ENCODE data around the gene CCNE1.
"Not testable (repeated sequence)": the region's sequence is repeated elsewhere in the genome, so short reads cannot be mapped to it uniquely, and the experiment has no call there.

The CCNE1 gene

DNA sequence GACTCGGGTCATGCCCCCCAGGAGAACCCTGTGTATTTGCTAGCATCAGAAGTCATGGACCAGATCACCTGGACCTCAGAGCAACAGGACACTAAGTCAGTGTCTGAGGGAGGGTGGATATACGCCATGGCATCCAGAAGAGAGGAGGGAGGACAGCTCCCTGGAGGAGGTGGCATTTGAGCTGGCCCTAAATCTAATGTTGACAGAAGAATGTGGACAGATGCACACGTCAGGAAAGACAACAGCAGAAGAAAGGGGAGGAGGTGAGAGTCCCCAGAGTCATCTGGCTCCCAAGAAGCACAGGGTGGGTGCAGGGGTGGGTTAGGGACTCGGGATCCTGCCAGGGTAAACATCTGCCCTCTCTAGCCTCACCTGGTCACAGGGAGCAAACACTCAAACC lies 24.5 kb upstream of the CCNE1 start:
- DNase-seq (ENCODE audit: low read depth), result no peak

DNA sequence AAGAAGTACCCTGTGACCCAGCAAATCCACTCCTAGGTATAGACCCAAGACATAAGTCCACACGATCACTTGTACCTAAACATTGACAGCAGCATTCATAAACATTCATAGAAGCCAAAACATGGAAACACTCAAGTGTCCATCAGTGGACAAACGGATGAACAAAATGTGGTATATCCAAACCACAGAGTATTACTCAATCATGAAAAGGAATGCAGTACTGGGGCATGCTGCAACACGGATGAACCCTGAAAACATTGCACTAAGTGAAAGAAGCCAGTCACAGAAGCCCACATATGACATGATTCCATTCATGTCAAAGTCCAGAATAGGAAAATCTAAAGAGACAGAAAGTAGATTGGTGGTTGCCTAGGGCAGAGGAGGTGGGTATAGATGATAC lies 22.8 kb upstream of the CCNE1 start:
- no peak for DNase-seq (ENCODE audit: low read depth)

DNA sequence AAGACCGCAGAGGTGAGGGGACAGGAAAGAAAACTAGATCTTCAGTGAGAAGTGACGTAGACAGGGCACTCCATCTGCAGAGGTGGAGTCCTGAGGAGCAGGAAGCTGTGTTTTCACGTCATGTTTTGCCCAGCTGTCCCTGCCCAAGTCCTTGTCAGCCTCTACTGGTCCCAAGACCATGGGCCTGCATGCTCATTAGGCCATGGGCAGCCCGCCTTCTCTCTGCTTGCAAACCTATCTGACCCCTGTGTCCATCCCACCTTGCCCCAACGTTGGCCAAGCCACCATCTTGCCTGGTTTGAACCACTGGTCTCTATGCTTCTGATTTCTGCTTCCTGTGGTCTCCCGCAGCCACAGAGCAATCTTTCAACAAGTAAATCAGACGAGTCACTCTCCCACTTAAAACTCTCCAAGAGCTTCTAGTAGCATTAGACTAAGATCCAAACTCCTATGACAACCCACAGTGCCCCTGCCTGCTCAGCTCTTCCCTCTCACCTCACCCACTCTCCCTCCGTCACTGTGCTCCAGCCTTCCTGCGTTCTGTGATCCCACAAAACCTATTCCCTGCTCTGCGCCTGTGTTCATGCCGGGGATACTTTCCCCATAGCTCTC lies 18.6 kb upstream of the CCNE1 start:
- DNase-seq (ENCODE audit: low read depth), result no peak

DNA sequence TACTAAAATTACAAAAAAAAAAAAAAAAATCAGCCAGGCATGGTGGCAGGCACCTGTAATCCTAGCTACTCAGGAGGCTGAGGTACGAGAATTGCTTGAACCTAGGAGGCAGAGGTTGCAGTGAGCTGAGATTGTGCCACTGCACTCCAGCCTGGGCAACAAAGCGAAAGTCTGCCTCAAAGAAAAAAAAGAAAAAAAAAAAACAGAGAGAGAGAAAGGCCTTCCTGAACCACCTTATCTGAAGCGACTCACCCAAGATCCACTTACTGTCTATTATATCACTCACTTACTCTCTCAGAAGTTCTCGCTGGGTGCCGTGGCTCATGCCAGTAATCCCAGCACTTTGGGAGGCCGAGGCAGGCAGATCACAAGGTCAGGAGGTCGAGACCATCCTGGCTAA lies 17.3 kb upstream of the CCNE1 start:
- DNase-seq (ENCODE audit: low read depth), result not testable (repeated sequence)

DNA sequence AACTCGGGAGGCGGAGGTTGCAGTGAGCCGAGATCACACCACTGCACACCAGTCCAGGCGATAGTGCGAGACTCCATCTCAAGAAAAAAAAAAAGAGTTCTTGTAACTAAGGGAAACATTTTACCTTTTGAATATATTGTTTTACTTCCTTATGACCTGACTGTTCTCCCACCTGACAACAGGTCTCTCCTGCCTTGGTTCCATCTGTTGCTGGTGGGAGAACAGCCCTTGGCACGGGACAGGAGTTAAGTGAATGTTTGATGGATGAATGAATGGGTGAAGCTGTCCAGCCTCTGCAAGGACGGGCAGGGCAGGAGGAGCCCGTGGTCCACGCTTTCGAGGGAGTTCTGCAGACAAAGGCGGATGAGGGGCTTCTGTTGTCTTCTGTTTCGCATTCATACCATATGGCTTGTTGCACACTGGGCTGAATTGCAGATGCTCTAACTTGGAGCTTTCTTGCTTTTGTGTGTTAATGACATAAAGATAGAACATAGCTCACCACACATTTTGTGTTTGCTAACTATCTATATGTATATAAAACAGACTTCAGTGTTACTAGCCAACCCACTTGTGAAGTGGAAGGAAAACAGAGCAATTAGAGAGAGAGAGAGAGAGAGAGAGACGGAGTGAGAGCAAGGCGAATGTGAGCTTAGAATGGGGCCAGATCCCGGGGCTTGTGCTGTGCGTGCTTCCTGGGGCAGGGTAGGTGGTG lies 16.2 kb upstream of the CCNE1 start:
- no peak for DNase-seq (ENCODE audit: low read depth)

DNA sequence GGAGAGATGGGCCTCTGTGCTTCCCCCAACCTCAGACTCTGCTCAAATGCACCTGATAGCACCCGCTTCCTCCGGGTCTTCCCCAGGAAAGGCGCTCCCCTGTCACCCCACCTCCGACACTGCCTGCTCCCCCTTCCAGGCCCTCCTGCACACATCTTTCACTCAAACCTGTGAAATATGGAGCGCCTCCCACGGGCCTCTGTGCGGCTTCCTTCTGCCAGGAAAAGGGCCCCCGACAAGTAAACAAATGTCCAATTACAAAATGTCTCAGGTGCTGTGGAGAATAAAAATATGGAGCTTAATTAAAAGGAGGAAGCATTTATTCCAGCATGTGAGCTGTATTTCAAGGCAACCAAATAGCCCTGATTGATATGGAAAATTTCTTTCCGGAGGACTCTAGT lies 15.6 kb upstream of the CCNE1 start:
- no peak for DNase-seq (ENCODE audit: low read depth)

DNA sequence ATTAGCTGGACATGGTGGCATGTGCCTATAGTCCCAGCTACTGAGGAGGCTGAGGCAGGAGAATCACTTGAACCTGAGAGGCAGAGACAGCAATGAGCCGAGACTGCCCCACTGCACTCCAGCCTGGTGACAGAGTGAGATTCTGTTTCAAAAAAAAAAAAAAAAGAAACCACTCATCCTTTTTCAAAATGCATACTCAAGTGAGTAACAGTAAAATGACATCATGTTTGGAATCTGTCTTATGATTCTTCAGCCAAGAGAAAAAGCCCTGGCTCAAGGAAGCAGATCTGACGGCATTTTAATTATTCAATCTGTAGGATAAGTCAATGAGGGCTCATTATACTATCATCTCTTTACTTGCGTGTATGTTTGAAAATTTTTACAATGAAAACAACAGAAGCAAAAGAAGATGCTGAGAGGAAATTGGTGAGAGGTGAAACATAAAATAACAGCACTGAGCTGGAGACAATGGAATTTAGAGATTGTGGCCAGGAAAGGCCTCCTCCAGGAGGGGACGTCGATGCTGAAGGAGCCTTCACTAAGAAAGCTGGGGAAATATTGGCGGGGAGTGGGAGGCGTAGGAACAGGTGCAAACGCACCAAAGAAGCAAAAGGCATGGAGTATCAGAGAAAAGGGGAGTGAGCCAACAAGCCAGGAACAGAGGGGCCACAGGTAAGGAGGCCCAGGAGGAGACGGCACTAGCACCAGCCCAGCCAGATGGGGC lies 12.9 kb upstream of the CCNE1 start:
- no peak for DNase-seq (ENCODE audit: low read depth)

DNA sequence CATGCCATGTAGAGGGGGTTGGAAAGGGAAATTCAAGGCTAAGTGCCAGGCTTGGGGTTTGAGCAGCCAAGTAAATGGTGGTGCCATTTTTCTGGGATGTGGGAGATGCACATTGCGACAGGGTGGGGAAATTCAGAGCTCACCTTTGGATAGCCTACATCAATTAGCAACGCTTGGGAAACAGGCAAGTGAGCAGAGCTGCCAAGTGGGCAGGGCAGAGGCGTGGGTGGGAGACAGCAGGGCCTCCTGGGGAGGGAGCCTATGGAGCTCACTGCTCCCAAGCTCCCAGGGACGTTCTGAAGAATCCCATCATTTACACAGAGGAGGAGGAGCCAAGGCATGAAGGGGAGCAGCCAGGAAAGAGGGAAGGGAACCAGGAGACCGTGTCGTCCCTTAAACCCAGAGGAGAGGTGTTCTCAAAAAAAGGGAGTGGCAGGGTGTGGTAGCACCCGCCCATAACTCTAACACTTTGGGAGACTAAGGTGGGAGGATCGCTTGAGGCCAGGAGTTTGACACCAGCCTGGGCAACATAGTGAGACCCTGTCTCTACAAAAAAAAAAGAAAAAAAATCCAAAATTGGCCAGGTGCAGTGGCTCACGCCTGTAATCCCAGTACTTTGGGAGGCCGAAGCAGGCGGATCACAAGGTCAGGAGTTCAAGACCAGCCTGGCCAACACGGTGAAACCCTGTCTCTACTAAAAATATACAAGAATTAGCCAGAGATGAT lies 11.5 kb upstream of the CCNE1 start:
- DNase-seq (ENCODE audit: low read depth), result no peak

DNA sequence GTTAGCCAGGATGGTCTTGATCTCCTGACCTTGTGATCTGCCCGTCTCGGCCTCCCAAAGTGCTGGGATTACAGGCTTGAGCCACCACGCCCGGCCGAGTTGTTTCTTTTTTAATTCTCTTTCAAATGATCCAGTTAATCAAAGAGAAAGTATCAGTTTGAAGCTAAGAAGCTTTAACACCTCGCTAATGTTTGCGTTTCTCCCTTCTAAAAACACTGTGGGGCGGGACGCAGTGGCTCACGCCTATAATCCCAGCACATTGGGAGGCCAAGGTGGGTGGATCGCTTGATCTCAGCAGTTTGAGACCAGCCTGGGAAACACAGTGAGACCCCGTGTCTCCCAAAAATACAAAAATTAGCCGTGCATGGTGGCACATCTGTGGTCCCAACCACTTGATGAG lies 7.8 kb upstream of the CCNE1 start:
- not testable (repeated sequence) for DNase-seq (ENCODE audit: low read depth)

DNA sequence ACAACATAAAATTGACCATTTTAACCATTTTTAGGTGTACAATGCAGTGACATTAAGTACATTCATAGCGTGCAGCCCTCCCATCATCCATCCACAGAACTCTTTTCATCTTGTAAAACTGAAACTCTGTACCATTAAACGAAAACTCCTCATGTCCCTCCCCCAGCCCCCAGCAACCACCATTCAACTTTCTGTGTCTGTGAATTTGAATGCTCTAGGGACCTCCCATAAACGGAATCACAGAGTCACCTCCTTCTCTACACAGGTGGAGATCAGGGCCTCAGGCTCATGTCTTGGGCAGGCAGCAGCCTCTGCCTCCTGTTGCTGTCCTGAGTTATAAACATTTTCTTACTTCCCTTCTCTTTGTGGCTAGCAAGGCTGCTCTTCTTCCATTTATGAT lies 7.3 kb upstream of the CCNE1 start:
- DNase-seq (ENCODE audit: low read depth), result no peak

DNA sequence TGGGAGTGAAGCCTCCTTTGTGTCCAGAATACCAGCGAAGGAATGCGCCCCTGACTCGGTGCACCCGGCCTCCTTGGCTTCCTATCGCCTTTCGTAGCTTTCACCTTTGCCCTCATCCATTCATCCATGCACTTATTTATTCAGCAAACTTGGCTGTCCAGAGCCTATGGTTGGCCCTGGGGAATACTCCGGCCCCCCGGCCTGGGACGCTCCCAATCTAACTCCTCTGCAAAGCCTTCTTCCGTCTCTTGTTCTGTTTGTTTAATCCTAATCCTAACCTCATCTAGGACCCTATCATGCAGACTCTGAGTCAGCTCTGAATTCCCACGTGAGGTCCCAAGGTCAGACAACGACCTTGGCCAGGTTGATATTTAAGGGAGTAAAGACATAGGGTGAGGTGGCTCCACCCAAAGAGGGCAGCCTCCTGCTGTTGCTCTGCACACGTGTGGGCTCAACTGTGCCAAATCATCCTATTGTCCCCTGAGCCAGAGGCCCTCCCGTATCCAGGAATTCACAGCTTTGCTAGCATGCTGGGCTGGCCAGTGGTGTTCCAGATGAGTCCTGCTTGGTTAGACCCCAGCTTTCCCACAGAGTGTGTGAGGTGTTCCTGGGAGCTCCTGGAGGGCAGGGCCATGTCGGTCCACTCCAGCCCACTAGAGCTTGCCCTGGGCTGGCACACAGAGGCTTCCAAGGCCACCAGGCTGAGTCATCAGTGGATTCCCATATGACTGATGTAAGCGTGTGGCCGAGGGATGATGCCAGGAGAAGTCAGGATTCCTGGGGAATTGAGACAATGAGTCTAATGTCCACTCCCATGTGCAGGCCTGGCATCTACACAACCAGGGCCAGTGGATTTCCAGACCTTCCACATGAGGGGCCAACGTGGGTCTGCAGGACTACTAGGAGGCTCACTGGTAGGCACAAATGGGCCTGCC lies 6.5 kb upstream of the CCNE1 start:
- DNase-seq (ENCODE audit: low read depth), result no peak

DNA sequence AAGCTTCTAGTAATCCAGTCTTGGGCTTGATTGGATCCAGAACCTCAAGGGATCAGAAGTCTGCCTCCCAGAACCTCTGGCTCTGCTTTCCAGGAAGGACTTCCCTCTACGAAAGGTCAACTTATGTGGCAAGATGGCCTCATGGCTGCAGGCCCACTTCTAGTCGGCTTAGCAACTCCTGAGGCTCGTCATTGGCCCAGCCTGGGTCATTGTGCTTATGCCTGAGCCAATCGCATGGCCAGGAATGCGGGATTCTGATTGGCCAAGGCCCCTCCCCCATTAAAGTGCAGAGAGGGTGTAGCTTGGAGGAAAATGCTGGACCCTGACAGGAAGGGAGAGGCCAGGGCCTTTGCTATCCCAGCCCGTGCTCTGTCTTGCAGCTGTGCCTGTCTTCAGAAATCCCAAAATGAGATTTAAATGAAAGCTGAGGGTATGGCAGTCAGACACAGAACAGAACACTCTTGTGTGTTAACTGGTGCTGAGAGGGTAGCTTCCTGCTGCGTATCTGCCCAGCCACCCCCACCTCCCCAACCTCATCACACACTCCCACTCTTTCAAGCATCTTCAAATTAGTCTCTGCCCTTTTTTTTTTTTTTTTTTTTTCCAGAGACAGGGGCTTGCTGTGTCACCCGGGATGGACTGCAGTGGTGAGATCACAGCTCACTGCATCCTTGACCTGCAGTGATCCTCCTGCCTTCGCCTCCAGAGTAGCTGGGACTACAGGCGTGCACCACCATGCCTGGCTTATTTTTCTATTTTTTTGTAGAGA lies 5.5 kb upstream of the CCNE1 start:
- no peak for DNase-seq (ENCODE audit: low read depth)

DNA sequence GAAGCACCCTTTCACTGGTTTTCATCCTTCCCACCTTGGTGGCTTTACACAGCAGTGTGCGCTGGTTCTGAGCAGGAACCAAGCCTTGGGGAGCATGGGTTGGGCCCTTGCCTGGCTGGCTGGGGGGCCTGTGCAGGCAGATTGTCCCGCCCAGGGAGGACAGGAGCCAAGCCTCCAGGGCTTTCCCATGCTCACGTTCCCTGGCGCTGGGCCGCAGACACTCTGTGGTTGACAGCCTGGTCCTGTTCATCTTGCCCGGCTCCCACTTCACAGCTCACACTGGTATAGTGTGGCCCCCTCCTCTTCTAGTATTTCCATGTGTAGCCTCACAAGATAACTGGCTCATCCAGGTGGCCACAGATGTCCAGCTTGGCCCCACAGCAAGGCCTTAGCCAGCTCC lies 4.6 kb upstream of the CCNE1 start:
- DNase-seq (ENCODE audit: low read depth), result no peak

DNA sequence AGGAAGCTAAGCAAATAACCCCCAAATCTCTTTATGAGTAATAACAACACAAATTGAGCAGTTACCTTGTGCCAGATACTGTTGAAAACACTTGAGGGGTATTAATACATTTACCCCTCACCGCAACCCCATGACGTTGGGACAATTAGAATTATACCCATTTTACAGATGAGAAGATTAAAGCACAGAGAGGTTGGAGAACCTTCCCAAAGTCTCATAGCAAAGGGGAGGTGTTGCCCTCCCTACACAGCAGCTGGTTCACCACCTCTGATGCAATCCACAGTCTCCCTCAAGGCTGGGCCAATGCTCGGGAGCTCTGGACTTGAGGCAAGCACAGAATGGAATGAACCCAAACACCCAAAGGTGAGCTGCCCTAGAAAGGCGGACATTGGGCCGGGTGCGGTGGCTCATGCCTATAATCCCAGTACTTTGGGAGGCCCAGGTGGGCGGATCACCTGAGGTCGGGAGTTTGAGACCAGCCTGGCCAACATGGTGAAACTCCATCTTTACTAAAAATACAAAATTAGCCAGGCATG lies 3.9 kb upstream of the CCNE1 start:
- DNase-seq (ENCODE audit: low read depth), result no peak

DNA sequence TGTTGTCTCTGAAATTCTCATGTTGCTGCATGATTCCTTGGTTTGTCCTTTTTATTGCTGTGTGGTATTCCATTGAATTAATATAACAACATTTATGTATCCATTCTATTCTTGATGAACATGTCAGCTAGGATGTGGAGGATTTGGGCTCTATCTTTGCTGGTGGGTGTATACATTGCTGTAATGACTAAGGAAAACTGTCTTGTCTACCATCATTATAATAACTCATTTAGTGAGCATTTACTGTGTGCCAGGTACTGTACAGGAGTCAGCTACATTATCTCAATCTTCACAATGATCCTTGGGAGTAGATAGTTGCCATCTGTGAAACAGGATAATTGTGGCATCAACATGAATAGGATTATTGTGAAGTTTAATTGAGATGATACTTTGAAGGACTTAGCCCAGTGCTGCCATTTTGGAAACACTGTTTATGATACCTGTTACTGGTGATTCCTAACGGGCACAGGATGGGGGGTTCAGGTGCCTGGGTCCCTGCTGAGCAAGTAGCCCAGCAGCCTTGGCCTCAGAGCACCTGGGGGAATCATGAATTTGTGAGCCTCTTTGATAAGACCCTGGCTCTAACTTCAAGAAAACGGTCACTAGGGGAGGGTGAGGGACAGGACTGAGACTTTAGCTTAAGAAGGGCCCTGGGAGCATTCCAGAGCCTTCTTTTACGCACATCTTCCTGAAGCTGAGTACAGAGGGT lies 1.8 kb upstream of the CCNE1 start:
- DNase-seq (ENCODE audit: low read depth), result no peak

DNA sequence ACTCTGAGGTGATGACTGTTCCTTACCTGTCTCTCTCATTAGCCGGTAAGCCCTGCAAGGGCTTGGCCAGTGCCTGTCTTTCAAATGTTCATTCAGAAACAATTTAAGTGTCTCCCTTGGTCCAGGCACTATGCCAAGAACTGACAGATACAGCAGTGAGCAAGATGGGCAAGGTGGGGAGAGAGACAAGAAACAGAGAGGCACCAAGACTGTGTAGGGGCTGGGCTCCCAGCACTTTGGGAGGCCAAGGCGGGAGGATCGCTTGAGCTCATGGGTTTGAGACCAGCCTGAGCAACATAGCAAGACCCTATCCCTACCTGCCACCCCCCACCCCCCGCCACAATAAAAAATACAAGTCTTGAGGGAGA lies 1.3 kb upstream of the CCNE1 start:
- DNase-seq (ENCODE audit: low read depth), result no peak

DNA sequence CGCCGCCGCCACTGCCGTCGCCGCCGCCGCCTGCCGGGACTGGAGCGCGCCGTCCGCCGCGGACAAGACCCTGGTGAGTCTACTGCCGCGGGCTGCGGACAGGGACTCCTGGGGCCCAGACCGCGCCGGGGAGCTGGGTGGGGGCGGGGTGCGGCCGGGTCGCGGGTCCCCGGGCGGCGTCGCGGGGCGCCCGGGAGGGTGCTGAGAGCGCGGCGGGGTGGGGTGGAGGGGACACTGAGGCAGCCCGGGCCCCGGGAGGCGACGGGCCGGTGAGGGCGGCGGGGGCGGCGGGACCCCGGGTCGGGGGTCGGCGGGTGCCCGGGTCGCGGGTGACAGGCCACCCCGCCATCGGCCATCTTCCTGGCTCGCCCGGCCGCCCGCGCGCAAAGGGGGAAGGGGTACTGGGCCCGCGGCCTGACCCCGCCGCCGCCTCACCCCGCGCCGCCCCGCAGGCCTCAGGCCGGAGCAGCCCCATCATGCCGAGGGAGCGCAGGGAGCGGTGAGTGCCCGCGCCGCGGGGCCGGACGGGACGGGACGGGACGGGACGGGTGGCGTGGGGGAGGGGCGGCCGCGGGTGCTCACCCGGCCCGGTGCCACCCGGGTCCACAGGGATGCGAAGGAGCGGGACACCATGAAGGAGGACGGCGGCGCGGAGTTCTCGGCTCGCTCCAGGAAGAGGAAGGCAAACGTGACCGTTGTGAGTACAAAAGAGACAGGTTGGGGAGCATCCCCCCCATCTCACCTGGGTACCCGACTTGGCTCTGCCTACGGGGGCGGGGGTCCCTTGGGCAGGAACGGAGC lies 489 bp downstream of the CCNE1 start:
- DNase-seq (ENCODE audit: low read depth), result no peak

DNA sequence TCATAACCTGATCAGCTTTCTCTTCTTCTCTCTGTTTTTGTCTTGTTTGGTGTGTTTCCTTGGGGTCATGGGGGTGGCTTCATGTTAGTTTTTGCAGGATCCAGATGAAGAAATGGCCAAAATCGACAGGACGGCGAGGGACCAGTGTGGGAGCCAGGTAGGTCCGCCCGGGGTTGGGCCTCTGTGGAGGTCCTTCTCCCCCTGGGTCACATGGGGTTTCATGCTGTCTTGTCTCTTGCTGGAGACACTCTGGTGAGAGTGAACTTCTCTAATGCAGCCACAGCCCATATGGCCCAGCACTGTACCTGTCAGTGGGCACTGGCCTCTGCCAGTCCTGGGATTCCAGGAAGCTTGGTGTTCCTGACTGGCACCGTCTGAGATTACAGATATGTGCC lies 1.1 kb downstream of the CCNE1 start:
- DNase-seq (ENCODE audit: low read depth), result no peak

DNA sequence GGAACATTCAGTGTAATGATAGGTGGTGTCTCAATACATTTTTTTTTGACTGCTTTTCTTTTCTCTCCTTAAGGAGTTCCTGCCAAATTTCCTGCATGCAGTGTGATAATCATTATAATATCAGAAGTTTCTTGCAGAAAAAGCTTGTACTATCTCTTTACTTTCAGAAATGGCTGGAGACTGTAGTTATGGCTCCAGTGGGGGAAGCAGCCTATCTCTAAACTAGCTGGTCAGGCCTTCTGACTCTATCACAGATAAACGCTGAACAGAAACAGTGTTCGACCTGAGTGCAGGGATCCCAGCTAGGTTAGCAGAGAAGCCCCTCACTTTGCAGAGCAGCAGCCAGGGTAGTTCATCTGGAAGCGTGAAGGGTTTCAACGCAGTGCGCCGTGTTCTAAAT lies 1.9 kb downstream of the CCNE1 start:
- DNase-seq (ENCODE audit: low read depth), result no peak

Measured in stimulated activated CD8-positive, alpha-beta memory T cell treated with anti-CD3 and anti-CD28 coated beads, Interleukin-4, amount 100 ng/mL, for 24 hours (primary cell).